Vagina (tissue), 2 donors: ENCODE results near the gene MACROD2.

ENCODE experiments used
- POLR2A ChIP-seq, 2 donors: fragments of 450-650 bp; IDR thresholded peaks; one replicate each; pipeline ENCODE4 v1.6.1; 2017; ENCODE audit warnings: antibody characterized with exemption in 2 of 2, mild to moderate bottlenecking in 2 of 2, moderate library complexity in 2 of 2
- TF ChIP-seq, protein P1 (sequence below), 3 experiments: fragments of 450-650 bp in 2 of 3; fragments of 200-600 bp in 1 of 3; sonication (generic) in 1 of 3; IDR thresholded peaks; one replicate each; pipeline ENCODE4 v1.5.1; 2017 to 2019; ENCODE audit warnings: antibody characterized with exemption in 3 of 3, mild to moderate bottlenecking in 2 of 3, moderate library complexity in 2 of 3

DNA sequence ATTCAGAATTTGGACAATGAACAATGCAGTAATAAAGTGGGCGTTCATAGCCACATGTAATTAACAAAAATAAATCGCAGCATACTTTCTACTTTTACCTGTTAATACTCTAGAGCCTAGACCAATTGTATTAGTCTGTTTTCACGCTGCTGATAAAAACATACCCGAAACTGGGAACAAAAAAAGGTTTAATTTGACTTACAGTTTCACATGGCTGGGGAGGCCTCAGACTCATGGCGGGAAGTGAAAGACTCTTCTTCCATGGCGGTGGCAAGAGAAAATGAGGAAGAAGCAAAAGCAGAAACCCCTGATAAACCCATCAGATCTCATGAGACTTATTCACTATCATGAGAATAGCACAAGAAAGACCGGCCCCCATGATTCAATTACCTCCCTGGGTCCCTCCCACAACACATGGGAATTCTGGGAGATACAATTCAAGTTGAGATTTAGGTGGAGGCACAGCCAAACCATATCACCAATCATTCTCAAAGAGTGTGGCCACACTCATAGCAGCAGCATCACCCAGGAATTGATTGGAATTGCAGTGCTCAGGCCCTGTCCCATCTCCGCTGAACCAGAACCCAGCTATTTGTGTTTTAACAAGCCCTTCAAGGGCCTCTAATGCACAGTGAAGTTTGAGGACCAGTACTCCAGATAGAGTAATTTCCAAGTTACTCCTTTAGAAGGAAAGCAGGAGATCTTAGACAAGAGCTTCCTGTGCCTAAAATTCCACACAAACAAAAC lies 1927.9 kb downstream of the MACROD2 start:
- TF ChIP-seq, protein P1, sequence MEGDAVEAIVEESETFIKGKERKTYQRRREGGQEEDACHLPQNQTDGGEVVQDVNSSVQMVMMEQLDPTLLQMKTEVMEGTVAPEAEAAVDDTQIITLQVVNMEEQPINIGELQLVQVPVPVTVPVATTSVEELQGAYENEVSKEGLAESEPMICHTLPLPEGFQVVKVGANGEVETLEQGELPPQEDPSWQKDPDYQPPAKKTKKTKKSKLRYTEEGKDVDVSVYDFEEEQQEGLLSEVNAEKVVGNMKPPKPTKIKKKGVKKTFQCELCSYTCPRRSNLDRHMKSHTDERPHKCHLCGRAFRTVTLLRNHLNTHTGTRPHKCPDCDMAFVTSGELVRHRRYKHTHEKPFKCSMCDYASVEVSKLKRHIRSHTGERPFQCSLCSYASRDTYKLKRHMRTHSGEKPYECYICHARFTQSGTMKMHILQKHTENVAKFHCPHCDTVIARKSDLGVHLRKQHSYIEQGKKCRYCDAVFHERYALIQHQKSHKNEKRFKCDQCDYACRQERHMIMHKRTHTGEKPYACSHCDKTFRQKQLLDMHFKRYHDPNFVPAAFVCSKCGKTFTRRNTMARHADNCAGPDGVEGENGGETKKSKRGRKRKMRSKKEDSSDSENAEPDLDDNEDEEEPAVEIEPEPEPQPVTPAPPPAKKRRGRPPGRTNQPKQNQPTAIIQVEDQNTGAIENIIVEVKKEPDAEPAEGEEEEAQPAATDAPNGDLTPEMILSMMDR (IDR thresholded peaks at IDR 0.05), result no peak
- TF ChIP-seq POLR2A (IDR thresholded peaks at IDR 0.05), result no peak
